ENCODE data around the gene ITGA11. TPM values are rescaled to one million over a fixed set of nuclear protein-coding genes. Genes with fewer than 3 reads are reported as not detected.

Gene ITGA11
- total and polyA plus RNA-seq, 2 donors (not counting 1 experiment from before 2014, with no cell fraction given) = not detected

- WGBS (ENCODE audit: insufficient coverage) = 100% methylated on average over 1 of the region's 1 CpG
- H3K27me3 ChIP-seq (replicated peaks in 1 of 4; ENCODE audit: control extremely low read depth in 1 of 4, control insufficient read depth in 3 of 4, insufficient read depth in 4 of 4, low read length in 3 of 4) = peaks cover 0 to 4% (median 0%) of the 10 kb centered on the region in 4 experiments
- intact Hi-C loops (cut with micrococcal nuclease) = no loop called here
- peaks cover 4 to 7% of the 10 kb centered on the region in 2 donors for H3K4me1 ChIP-seq (ENCODE audit: control insufficient read depth in 2 of 2, insufficient read depth in 2 of 2, low read length in 2 of 2)
- H3K79me2 ChIP-seq (ENCODE audit: control insufficient read depth, insufficient read depth, low read length) = no peaks in the 10 kb centered on the region
- no peaks in the 10 kb centered on the region for H3K36me3 ChIP-seq (replicated peaks in 1 of 2; ENCODE audit: control extremely low read depth in 1 of 2, control insufficient read depth in 1 of 2, extremely low read depth in 1 of 2, insufficient read depth in 2 of 2, low read length in 1 of 2)
- no peak overlapping the region for H3K27ac ChIP-seq (ENCODE audit: low read length in 2 of 2)
- Mint-ChIP-seq H3K4me1 (peaks cover 4% of the 10 kb centered on the region), H3K9me3 (ENCODE audit: insufficient read depth) (no peaks in the 10 kb centered on the region), H3K27me3 (peaks cover 16% of the 10 kb centered on the region), H3K4me3 (no peak overlapping the region), H3K27ac (no peak overlapping the region)
- H2AFZ ChIP-seq (ENCODE audit: insufficient read depth, low read depth, low read length, poor library complexity, severe bottlenecking) = no peak overlapping the region
- CTCF ChIA-PET = no interaction called here
- TF ChIP-seq EZH2 (IDR thresholded peaks at IDR 0.05; ENCODE audit: borderline replicate concordance, insufficient read depth, low read depth, low read length, poor library complexity, severe bottlenecking) (no peak), CTCF (IDR thresholded peaks at IDR 0.05) (no peak)
- H3K9ac ChIP-seq (ENCODE audit: low read length) = no peak overlapping the region
- POLR2A ChIA-PET = no interaction called here
- no peak for ATAC-seq (ENCODE audit: low read depth)
- no peaks in the 10 kb centered on the region for H3K9me3 ChIP-seq (ENCODE audit: control extremely low read depth in 1 of 3, control insufficient read depth in 2 of 3, insufficient read depth in 1 of 3, low read length in 2 of 3)
- H3K4me2 ChIP-seq (replicated peaks; ENCODE audit: low read depth, low read length, poor library complexity, severe bottlenecking) = no peak overlapping the region
- no peak for DNase-seq
- no peak overlapping the region for H3K4me3 ChIP-seq (ENCODE audit: control extremely low read depth in 1 of 5, extremely low read depth in 1 of 5, insufficient read depth in 1 of 5, low read depth in 2 of 5, low read length in 4 of 5)
- H4K20me1 ChIP-seq (ENCODE audit: control insufficient read depth, insufficient read depth, low read length, poor library complexity, severe bottlenecking) = no peaks in the 10 kb centered on the region
These were observed 69.3 kb downstream of the ITGA11 start for GRCh38 chr15:68362537-68363126.

- Mint-ChIP-seq H3K4me1 (peaks cover under 1% of the 10 kb centered on the region), H3K9me3 (ENCODE audit: insufficient read depth) (no peaks in the 10 kb centered on the region), H3K27me3 (peaks cover 9% of the 10 kb centered on the region), H3K27ac (no peak overlapping the region), H3K4me3 (no peak overlapping the region)
- Histone ChIP-seq H3K36me3 (replicated peaks in 1 of 2; ENCODE audit: control extremely low read depth in 1 of 2, control insufficient read depth in 1 of 2, extremely low read depth in 1 of 2, insufficient read depth in 2 of 2, low read length in 1 of 2) (no peaks in the 10 kb centered on the region), H3K27me3 (replicated peaks in 1 of 4; ENCODE audit: control extremely low read depth in 1 of 4, control insufficient read depth in 3 of 4, insufficient read depth in 4 of 4, low read length in 3 of 4) (no peaks in the 10 kb centered on the region), H3K27ac (ENCODE audit: low read length in 2 of 2) (no peak overlapping the region), H3K4me2 (replicated peaks; ENCODE audit: low read depth, low read length, poor library complexity, severe bottlenecking) (no peak overlapping the region), H4K20me1 (ENCODE audit: control insufficient read depth, insufficient read depth, low read length, poor library complexity, severe bottlenecking) (no peaks in the 10 kb centered on the region), H3K79me2 (ENCODE audit: control insufficient read depth, insufficient read depth, low read length) (no peaks in the 10 kb centered on the region), H3K9me3 (ENCODE audit: control extremely low read depth in 1 of 3, control insufficient read depth in 2 of 3, insufficient read depth in 1 of 3, low read length in 2 of 3) (peaks cover 0 to 9% (median 0%) of the 10 kb centered on the region in 3 donors), H3K4me3 (ENCODE audit: control extremely low read depth in 1 of 5, extremely low read depth in 1 of 5, insufficient read depth in 1 of 5, low read depth in 2 of 5, low read length in 4 of 5) (no peak overlapping the region), H3K9ac (ENCODE audit: low read length) (no peak overlapping the region), H2AFZ (ENCODE audit: insufficient read depth, low read depth, low read length, poor library complexity, severe bottlenecking) (no peak overlapping the region), H3K4me1 (ENCODE audit: control insufficient read depth in 2 of 2, insufficient read depth in 2 of 2, low read length in 2 of 2) (no peaks in the 10 kb centered on the region)
- ATAC-seq (ENCODE audit: low read depth) (no peak), DNase-seq (no peak)
- TF ChIP-seq EZH2 (IDR thresholded peaks at IDR 0.05; ENCODE audit: borderline replicate concordance, insufficient read depth, low read depth, low read length, poor library complexity, severe bottlenecking) (no peak), CTCF (IDR thresholded peaks at IDR 0.05) (no peak)
- ChIA-PET CTCF (no interaction called here), POLR2A (no interaction called here)
- intact Hi-C loops (cut with micrococcal nuclease) = no loop called here
- 57% methylated on average over 6 of the region's 8 CpGs for WGBS (ENCODE audit: insufficient coverage)
These were observed 71.2 kb downstream of the ITGA11 start for GRCh38 chr15:68360721-68361120.
